Right lobe of liver (tissue), 6 donors: ENCODE results near the gene ARPP21. TPM values are rescaled to one million over a fixed set of nuclear protein-coding genes. Genes with fewer than 3 reads are reported as not detected.

Experiments used
- ATAC-seq, 4 donors: fragments of 200-7000 bp; cut with Tn5 transposase; one replicate each; pipeline ENCODE4 v1.9.1; 2020; ENCODE audit warnings: mild to moderate bottlenecking in 4 of 4, moderate library complexity in 4 of 4
- DNase-seq, 3 donors: peaks; one replicate each; pipeline ENCODE4 v3.0.0-alpha.2; 2020
- H3K27ac ChIP-seq, 3 donors: fragments of 200-600 bp; one replicate each; pipeline ENCODE4 v1.8.0; 2022
- H3K27me3 ChIP-seq, 2 donors: fragments of 200-600 bp; one replicate each; pipeline ENCODE4 v1.8.0; 2022
- H3K36me3 ChIP-seq, 4 donors: fragments of 200-600 bp; sonication (generic) in 1 of 4; one replicate each; pipeline versions ENCODE4 v1.5.1 to v1.8.0; 2017 to 2022; ENCODE audit warnings: control low read depth in 1 of 4
- H3K4me1 ChIP-seq, 4 donors: fragments of 200-600 bp; sonication (generic) in 1 of 4; one replicate each; pipeline versions ENCODE4 v1.5.1 to v1.8.0; 2017 to 2022; ENCODE audit warnings: control low read depth in 1 of 4
- H3K4me3 ChIP-seq, 3 donors: fragments of 200-600 bp; one replicate each; pipeline ENCODE4 v1.8.0; 2022
- H3K9me3 ChIP-seq, 4 donors: fragments of 200-600 bp; sonication (generic) in 1 of 4; one replicate each; pipeline versions ENCODE4 v1.5.1 to v1.8.0; 2017 to 2022; ENCODE audit warnings: control low read depth in 1 of 4
- CTCF ChIP-seq, 4 donors: fragments of 200-600 bp in 3 of 4; fragments of 450-650 bp in 1 of 4; IDR thresholded peaks; one replicate each; pipeline versions ENCODE4 v1.5.1 to v1.8.0; 2016 to 2022; ENCODE audit warnings: antibody characterized with exemption in 4 of 4, mild to moderate bottlenecking in 2 of 4
- POLR2A ChIP-seq: fragments of 450-650 bp; IDR thresholded peaks from one replicate; pipeline ENCODE4 v1.6.1; 2017; ENCODE audit warnings: antibody characterized with exemption, mild to moderate bottlenecking
- WGBS: methylation state at CpG from one replicate; pipeline ENCODE4 v1.1.6; 2018; ENCODE audit warnings: low coverage, low lambda C conversion rate; ENCODE audit not compliant: insufficient coverage; ENCODE audit errors: missing lambda C conversion rate; 5-methylcytosine and 5-hydroxymethylcytosine counted together
- intact Hi-C, 2 donors: fragments of 100-400 bp; cut with DNase I; formaldehyde crosslinking; loops; one replicate each; pipeline versions ENCODE4 v1.11.2 to v1.14.1; 2022
- total RNA-seq, 6 experiments: library from RNA; depleted of rRNA in 2 of 6; stranded (reverse); fragments of >200 nt in 2 of 6; fragmentation: NEBNext Ultra II Directional in 3 of 6; extraction: Animal tissue kit (Norgen Biotek cat#: 25700) in 3 of 6; gene quantifications; one replicate each; pipeline versions ENCODE4 v1.1.0 to v1.2.4, GENCODE V29; 2016 to 2023
- donor health status: DM: no; HTN: yes; CAD: no.
- donor health status: DM: no; HTN: no; CAD: no.
- donor health status: DM: no; HTN: no; CAD: no.
- donor health status: DM: no; HTN: yes; CAD: no.
- donor health status: DM: no; HTN: yes; CAD: no.

The ARPP21 gene
- total RNA-seq, 6 experiments from 2014 or later = 0.51 to 1.8 (median 0.92) TPM; not detected in 1

- no peaks in the 10 kb centered on the region for H3K36me3 ChIP-seq
- intact Hi-C loops = no loop called here
- H3K4me3 ChIP-seq = no peak overlapping the region
- H3K27me3 ChIP-seq = no peaks in the 10 kb centered on the region
- DNase-seq = no peak
- TF ChIP-seq CTCF (IDR thresholded peaks at IDR 0.05) (no peak), POLR2A (no peak)
- ATAC-seq = no peak
- H3K9me3 ChIP-seq = no peaks in the 10 kb centered on the region
- H3K4me1 ChIP-seq = no peaks in the 10 kb centered on the region
- WGBS = 65% methylated on average over 8 of the region's 8 CpGs
- H3K27ac ChIP-seq = no peak overlapping the region
These were observed 69.3 kb downstream of the ARPP21 start for GRCh38 chr3:35708394-35709271.

GRCh38 chr3:35709691-35710090 lies 70.4 kb downstream of the ARPP21 start:
- H3K9me3 ChIP-seq = no peaks in the 10 kb centered on the region
- no peaks in the 10 kb centered on the region for H3K27me3 ChIP-seq
- TF ChIP-seq CTCF (IDR thresholded peaks at IDR 0.05) (no peak), POLR2A (no peak)
- 74% methylated on average over 3 of the region's 3 CpGs for WGBS
- no peak overlapping the region for H3K4me3 ChIP-seq
- H3K36me3 ChIP-seq = no peaks in the 10 kb centered on the region
- no peaks in the 10 kb centered on the region for H3K4me1 ChIP-seq
- DNase-seq (no peak), ATAC-seq (no peak)
- H3K27ac ChIP-seq = no peak overlapping the region
- intact Hi-C loops = no loop called here

DNA sequence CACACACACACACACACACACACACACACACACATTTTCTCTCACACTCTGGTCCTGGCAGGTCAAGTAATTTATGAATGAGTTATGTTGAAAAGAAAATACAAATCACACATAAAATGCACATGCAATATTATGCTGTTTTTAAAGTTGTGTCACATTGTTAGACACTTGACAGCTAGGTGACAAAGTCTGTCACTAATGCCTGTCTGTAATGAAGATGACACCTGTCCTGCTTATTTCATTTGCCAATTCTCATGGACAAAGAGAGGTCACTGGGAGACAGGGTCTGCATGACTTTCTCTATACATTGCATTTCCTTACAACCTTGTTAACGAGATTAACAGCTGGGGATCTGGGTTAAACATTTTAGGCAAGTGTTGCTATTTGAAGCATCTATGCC lies 71.2 kb downstream of the ARPP21 start:
- 40% methylated on average over 1 of the region's 1 CpG for WGBS

GRCh38 chr3:35718921-35719320 lies 79.6 kb downstream of the ARPP21 start:
- Histone ChIP-seq H3K4me1 (no peaks in the 10 kb centered on the region), H3K27ac (no peak overlapping the region)
- no peak for TF ChIP-seq CTCF (IDR thresholded peaks at IDR 0.05)
- no peak for TF ChIP-seq POLR2A

More for the DNA sequence above, 71.2 kb downstream of the ARPP21 start:
- H3K27me3 ChIP-seq = no peaks in the 10 kb centered on the region
- ATAC-seq = no peak
- no peak for DNase-seq
- TF ChIP-seq CTCF (IDR thresholded peaks at IDR 0.05) (no peak), POLR2A (no peak)
- no peaks in the 10 kb centered on the region for H3K9me3 ChIP-seq
- H3K27ac ChIP-seq = no peak overlapping the region
- no peaks in the 10 kb centered on the region for H3K36me3 ChIP-seq
- no peak overlapping the region for H3K4me3 ChIP-seq
- H3K4me1 ChIP-seq = no peaks in the 10 kb centered on the region
- intact Hi-C loops = no loop called here

More at GRCh38 chr3:35718921-35719320, 79.6 kb downstream of the ARPP21 start:
- H3K4me3 ChIP-seq = no peak overlapping the region
- no peaks in the 10 kb centered on the region for H3K9me3 ChIP-seq
- ATAC-seq (no peak), DNase-seq (no peak)
- intact Hi-C loops = no loop called here
- WGBS = 100% methylated on average over 1 of the region's 1 CpG
- no peaks in the 10 kb centered on the region for H3K36me3 ChIP-seq
- H3K27me3 ChIP-seq = no peaks in the 10 kb centered on the region
